HK-2 (cell line): Measurements from ENCODE around the gene RPS24.
"Not testable (repeated sequence)": the region's sequence is repeated elsewhere in the genome, so short reads cannot be mapped to it uniquely, and the experiment has no call there.

Experiments
- DNase-seq: peaks from one replicate; pipeline ENCODE4 v3.0.0-alpha.2; 2018; ENCODE audit not compliant: unreplicated experiment

The RPS24 gene

GRCh38 chr10:78033637-78034470 lies at the start of gene RPS24:
Gene RPS24 (plus strand): TSS chr10:78033863. CDS start chr10:78033902, 39 bp downstream.
- DNase-seq, result peak; percentile 98

GRCh38 chr10:77984986-77985385 lies 48.7 kb upstream of the RPS24 start:
- no peak for DNase-seq

- DNase-seq, result no peak
Observed at GRCh38 chr10:77987671-77988255, 45.9 kb upstream of the RPS24 start.

- DNase-seq, result no peak
Observed at GRCh38 chr10:77989081-77989724, 44.5 kb upstream of the RPS24 start.

- no peak for DNase-seq
Observed at GRCh38 chr10:77993620-77994019, 40.0 kb upstream of the RPS24 start.

GRCh38 chr10:77998780-77999179 lies 34.9 kb upstream of the RPS24 start:
- DNase-seq, result not testable (repeated sequence)

- no peak for DNase-seq
Observed at GRCh38 chr10:78000206-78000605, 33.5 kb upstream of the RPS24 start.

- no peak for DNase-seq
Observed at GRCh38 chr10:78000956-78001472, 32.6 kb upstream of the RPS24 start.

GRCh38 chr10:78002541-78003288 lies 30.9 kb upstream of the RPS24 start:
- no peak for DNase-seq

- DNase-seq, result no peak
Observed at GRCh38 chr10:78004215-78005026, 29.2 kb upstream of the RPS24 start.

- no peak for DNase-seq
Observed at GRCh38 chr10:78007172-78007571, 26.5 kb upstream of the RPS24 start.

GRCh38 chr10:78009662-78010061 lies 24.0 kb upstream of the RPS24 start:
- DNase-seq, result no peak

- DNase-seq, result no peak
Observed at GRCh38 chr10:78010278-78010677, 23.4 kb upstream of the RPS24 start.

GRCh38 chr10:78011065-78011464 lies 22.6 kb upstream of the RPS24 start:
- DNase-seq, result no peak

GRCh38 chr10:78013564-78013963 lies 20.1 kb upstream of the RPS24 start:
- DNase-seq, result no peak

GRCh38 chr10:78015546-78015945 lies 18.1 kb upstream of the RPS24 start:
- no peak for DNase-seq

- DNase-seq, result no peak
Observed at GRCh38 chr10:78017856-78018255, 15.8 kb upstream of the RPS24 start.

- no peak for DNase-seq
Observed at GRCh38 chr10:78019264-78019663, 14.4 kb upstream of the RPS24 start.

GRCh38 chr10:78021201-78021600 lies 12.5 kb upstream of the RPS24 start:
- DNase-seq, result no peak

GRCh38 chr10:78023741-78024140 lies 9.9 kb upstream of the RPS24 start:
- no peak for DNase-seq
